Dendritic cell treated with granulocyte-macrophage colony-stimulating factor and Interleukin-4, amounts not matched to agents 40 ng/mL and 50 ng/mL, for 4 days (primary cell): ENCODE measurements around the gene MAPRE3.
"Not testable (repeated sequence)": the region's sequence is repeated elsewhere in the genome, so short reads cannot be mapped to it uniquely, and the experiment has no call there.

Source experiments
- H3K27ac Mint-ChIP-seq: one replicate; pipeline ENCODE4 v1.8.0; 2022; ENCODE audit warnings: mild to moderate bottlenecking, mixed read lengths
- H3K27me3 Mint-ChIP-seq: one replicate; pipeline ENCODE4 v1.8.0; 2022; ENCODE audit warnings: mild to moderate bottlenecking, mixed read lengths
- H3K36me3 Mint-ChIP-seq: one replicate; pipeline ENCODE4 v1.8.0; 2022; ENCODE audit warnings: low read depth, mixed read lengths
- H3K4me1 Mint-ChIP-seq: one replicate; pipeline ENCODE4 v1.8.0; 2022; ENCODE audit warnings: low read depth, mixed read lengths
- H3K4me3 Mint-ChIP-seq: one replicate; pipeline ENCODE4 v1.8.0; 2022; ENCODE audit warnings: mild to moderate bottlenecking, moderate library complexity, mixed read lengths
- H3K9me3 Mint-ChIP-seq: one replicate; pipeline ENCODE4 v1.8.0; 2022; ENCODE audit warnings: mixed read lengths
- intact Hi-C: fragments of 100-400 bp; cut with micrococcal nuclease; formaldehyde crosslinking; loops from one replicate; pipeline ENCODE4 v1.15.0; 2022

The MAPRE3 gene

DNA sequence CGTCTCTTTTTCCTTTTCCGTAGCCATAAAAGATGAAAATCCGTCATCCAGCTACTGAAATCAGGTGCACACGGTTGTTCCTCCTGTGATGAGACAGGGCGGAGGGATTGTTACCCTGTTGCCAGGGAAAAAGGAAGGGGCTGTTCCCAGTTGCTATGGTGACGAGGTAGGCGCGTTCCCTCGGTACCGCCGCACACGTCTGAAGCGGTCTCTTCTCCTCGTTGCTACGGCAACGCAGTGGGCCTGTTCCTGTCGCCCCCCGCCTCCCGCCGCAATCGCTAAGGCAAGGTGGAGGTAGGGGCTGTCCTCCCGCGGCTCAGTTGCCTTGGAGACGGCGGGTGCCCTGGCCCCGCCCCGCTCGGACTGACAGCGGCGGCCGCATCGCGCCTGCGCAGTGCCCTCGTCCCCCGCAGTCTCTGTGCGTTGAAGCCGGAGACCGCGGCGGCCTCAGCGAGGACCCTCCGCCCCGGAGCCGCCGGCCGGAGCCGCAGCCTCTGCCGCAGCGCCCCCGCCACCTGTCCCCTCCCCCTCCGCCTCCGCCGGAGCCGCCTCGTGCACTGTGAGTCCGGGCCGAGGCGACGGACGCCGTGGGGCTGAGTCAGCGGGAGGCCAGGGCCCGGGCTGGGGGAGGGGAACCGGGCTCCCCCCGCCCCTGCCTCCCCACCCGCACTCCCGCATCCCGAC, at the start of gene MAPRE3:
TSS of gene MAPRE3 (plus strand) at position 394 of the 684 bp plus-strand sequence. CDS start 51,582 bp downstream, outside the sequence.
- Mint-ChIP-seq H3K27me3 (peaks cover 28% of the 10 kb centered on the region), H3K4me3 (peak within 1 kb of the TSS; percentile 79), H3K27ac (peak within 1 kb of the TSS; percentile 23), H3K36me3 (no peaks in the 10 kb centered on the region), H3K9me3 (no peaks in the 10 kb centered on the region), H3K4me1 (peaks cover 28% of the 10 kb centered on the region)
- intact Hi-C loops, result no loop called here

DNA sequence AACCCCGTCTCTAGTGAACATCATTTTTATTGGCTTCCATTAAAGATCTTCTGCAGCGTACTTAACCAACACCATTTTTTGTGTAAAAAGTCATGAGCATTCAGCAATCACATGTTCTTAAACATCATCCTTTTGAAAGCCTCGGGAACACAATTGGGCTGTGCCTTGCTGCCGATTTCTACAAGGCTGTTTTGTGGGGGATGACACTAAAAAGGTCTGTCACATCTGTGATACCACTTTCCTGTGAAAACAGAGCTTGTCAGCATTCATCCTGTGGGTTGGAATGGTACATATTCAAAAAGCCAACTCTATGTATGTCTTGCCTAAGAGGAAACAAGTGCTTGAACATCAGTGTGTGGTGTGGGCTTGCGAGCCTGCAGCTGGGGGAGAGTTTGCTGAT, 49.1 kb upstream of the MAPRE3 start:
- Mint-ChIP-seq H3K4me3 (no peak overlapping the region), H3K4me1 (peaks cover 16% of the 10 kb centered on the region), H3K27ac (no peak overlapping the region), H3K36me3 (no peaks in the 10 kb centered on the region), H3K27me3 (peaks cover 4% of the 10 kb centered on the region), H3K9me3 (no peaks in the 10 kb centered on the region)
- intact Hi-C loops, result loop anchor here (5.0 kb wide), 1 partner anchor 74 kb away; the partner anchor contains the start of gene DPYSL5

DNA sequence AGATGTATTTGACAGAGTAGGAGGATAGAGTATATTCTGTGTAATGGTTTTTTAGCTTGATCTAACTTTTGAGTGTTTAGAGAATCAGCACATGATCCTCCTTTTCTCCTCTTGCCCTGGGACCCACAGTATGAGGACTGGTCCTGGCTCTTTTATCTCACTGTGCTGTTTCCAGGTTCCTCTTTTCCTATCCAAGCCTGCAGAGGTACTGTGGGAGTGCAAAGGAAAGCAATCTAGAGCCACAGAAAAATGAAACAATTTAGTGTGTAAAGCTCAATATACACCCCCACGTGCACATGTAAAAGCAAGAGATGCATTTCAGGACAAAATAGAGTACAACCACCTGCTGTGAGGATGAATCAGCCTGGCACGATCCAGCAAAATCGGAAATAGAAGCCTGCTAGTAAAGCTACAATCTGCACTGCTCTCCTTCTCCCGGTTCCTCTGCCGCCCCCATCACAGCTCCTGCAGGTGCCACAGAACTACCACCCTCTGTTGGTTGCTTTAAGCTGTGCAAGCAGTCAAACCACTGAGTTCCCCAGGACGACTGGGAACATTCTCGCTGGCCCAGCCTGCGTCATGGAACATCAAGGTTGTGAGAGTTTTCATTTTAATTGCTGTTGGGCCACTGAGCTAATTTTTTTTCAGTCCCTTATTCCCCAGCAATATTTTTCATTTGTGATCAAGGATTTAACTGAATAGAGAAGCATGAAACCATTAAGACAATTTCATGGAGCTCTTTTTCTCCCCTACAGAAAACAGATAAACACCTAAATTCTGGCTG, 47.8 kb upstream of the MAPRE3 start:
- intact Hi-C loops, result loop anchor here (5.0 kb wide), 1 partner anchor 75 kb away; the partner anchor contains the start of gene DPYSL5
- no peak overlapping the region for H3K4me3 Mint-ChIP-seq
- H3K27me3 Mint-ChIP-seq, result peaks cover 4% of the 10 kb centered on the region
- H3K4me1 Mint-ChIP-seq, result peaks cover 16% of the 10 kb centered on the region
- H3K36me3 Mint-ChIP-seq, result no peaks in the 10 kb centered on the region
- no peak overlapping the region for H3K27ac Mint-ChIP-seq
- no peaks in the 10 kb centered on the region for H3K9me3 Mint-ChIP-seq

DNA sequence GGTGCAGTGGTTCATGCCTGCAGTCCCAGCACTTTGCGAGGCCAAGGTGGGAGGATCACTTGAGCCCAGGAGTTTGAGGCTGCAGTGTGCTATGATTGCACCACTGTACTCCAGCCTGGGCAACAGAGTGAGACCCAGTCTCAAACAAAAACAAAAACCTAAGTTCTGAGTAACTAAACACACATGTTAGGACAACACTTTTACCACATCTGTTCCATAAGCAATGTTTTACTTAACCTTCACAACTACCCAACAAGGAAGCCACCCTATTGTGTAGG, 47.3 kb upstream of the MAPRE3 start:
- H3K9me3 Mint-ChIP-seq, H3K4me3 Mint-ChIP-seq, H3K27me3 Mint-ChIP-seq, H3K27ac Mint-ChIP-seq, H3K36me3 Mint-ChIP-seq: not testable (repeated sequence)
- H3K4me1 Mint-ChIP-seq, result peaks cover 16% of the 10 kb centered on the region
- intact Hi-C loops, result loop anchor here (5.0 kb wide), 1 partner anchor 76 kb away; the partner anchor contains the start of gene DPYSL5

DNA sequence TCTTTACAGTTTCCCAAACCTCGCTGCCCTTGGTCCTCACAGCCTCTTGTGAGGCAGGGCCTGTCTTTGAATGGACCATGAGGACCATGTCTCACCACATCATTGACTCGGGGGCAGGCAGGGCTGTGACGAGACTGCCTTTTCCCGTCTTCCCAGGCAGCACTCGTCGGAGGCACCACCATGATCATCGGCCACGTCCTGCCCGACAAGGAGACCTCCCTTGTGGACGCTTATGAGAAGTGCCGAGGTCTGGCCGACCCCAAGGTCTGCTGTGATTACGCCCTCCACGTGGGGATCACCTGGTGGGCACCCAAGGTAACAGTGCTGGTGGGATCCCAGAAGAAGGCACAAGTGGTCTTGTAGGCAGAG, 45.7 kb upstream of the MAPRE3 start:
- Mint-ChIP-seq H3K4me3 (no peak overlapping the region), H3K27ac (no peak overlapping the region), H3K9me3 (no peaks in the 10 kb centered on the region), H3K4me1 (peaks cover 16% of the 10 kb centered on the region), H3K36me3 (no peaks in the 10 kb centered on the region), H3K27me3 (peaks cover 9% of the 10 kb centered on the region)
- intact Hi-C loops, result loop anchor here (5.0 kb wide), 1 partner anchor 77 kb away; the partner anchor contains the start of gene DPYSL5

DNA sequence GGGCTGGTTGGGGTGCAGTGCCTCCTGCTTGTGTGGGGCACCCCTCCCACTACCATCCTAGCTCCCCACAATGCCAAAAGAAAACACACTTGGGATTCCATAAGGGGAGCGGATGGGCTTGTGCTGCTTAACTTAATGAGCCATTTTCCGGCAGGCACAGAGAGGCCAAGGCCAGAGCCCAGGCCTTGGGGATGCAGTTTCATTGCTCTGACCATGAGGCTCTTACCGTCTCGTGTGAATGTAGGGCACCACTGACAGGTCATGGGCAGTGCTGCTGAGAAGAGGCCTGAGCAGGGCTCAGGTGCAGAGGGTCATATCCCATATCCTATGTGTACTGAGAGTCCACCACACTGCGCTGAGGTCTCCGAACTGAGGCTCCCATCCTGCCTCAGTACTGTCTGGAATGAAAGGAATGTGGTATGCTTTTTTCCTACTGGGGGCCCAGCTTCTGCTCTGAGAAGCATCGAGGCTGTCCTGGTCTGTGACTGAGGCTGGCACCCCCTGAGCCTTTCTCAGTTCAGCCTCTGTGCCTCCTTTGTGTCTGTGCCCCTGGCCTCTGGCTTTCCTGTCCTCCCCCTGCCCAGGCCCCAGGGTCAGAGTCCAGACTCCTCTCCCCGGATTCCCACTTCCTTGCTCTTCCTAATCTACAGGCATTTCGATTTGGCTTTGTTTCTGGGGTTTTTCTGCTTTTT, 45.2 kb upstream of the MAPRE3 start:
- H3K4me1 Mint-ChIP-seq, result peaks cover 16% of the 10 kb centered on the region
- H3K27me3 Mint-ChIP-seq, result peaks cover 9% of the 10 kb centered on the region
- no peaks in the 10 kb centered on the region for H3K36me3 Mint-ChIP-seq
- intact Hi-C loops, result no loop called here
- no peak overlapping the region for H3K4me3 Mint-ChIP-seq
- H3K27ac Mint-ChIP-seq, result no peak overlapping the region
- no peaks in the 10 kb centered on the region for H3K9me3 Mint-ChIP-seq

DNA sequence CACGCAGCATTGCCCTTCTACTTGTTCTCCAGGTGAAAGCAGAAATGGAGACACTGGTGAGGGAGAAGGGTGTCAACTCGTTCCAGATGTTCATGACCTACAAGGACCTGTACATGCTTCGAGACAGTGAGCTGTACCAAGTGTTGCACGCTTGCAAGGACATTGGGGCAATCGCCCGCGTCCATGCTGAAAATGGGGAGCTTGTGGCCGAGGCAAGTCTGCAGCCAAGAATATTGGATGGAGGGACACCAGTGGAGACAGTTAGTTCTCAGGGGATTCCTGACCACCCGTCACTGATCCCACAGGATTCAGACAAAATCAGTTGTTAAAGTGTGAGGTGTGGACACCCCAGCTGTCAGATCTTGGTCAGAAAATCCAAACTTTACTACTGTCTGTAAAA, 43.2 kb upstream of the MAPRE3 start:
- Mint-ChIP-seq H3K4me3 (no peak overlapping the region), H3K27ac (no peak overlapping the region), H3K9me3 (no peaks in the 10 kb centered on the region), H3K27me3 (peaks cover 11% of the 10 kb centered on the region), H3K4me1 (peaks cover 9% of the 10 kb centered on the region), H3K36me3 (no peaks in the 10 kb centered on the region)
- intact Hi-C loops, result no loop called here

DNA sequence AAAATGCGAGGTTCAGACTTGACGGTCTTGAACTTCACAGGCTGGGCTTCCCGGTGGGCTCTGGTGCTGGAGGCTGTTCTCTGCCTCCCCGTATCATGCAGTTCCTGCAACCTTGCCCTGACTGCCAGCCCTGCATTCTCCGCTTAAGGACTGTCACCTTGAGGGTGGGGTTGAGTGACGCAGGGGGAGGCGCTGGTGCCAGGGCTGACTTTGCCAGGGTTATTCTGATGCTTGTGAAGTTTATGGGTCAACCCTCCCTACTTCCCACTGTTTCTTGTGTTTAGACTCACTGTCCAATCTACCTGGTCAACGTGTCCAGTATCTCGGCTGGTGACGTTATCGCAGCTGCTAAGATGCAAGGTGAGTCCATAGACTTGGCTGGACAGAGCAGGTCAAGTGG, 37.5 kb upstream of the MAPRE3 start:
- no peaks in the 10 kb centered on the region for H3K9me3 Mint-ChIP-seq
- H3K27ac Mint-ChIP-seq, result no peak overlapping the region
- intact Hi-C loops, result no loop called here
- no peak overlapping the region for H3K4me3 Mint-ChIP-seq
- peaks cover 24% of the 10 kb centered on the region for H3K27me3 Mint-ChIP-seq
- no peaks in the 10 kb centered on the region for H3K36me3 Mint-ChIP-seq
- no peaks in the 10 kb centered on the region for H3K4me1 Mint-ChIP-seq

DNA sequence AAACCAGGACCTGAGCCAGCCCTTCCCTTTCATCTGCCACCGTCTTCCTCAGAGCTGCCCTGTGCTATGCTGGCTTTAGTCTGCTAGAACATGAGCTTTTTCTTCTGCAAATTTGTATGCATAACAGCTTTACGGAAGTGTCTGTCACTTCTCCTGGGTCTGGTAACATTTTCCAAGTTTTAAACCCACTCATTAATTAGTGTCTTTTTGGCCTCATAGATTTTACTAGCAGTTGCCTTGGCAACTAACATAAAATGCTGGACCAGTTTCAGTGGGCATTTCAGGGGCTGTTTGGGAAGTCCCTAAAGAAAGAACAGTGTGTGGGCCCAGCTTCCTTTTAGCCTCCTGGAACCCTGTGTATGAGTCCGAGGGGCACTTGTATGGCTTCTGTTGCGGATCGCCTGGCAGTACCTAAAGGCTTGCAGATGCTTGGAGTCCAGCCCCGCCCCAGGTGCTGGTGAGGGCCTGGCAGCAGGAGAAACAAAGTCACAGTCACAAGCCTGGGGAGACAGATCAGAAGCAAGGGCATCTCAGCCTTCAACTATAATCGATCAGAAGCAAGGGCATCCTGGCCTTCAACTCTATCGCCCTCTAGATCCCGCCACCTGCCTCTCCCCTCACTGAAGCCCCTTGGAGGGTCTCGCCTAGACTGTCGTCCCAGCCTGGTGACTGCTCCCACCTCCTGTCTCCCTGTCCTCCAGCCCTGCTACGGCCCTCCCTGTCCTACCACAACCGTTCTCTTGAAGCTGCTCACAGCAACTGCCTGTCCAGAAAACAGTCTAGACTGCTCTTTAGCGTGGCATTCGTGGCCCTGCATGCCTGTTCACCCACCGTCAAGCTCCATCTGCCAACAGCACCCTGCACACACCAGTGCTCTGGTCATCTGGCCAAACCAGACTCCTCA, 36.8 kb upstream of the MAPRE3 start:
- no peaks in the 10 kb centered on the region for H3K9me3 Mint-ChIP-seq
- no peaks in the 10 kb centered on the region for H3K36me3 Mint-ChIP-seq
- intact Hi-C loops, result no loop called here
- peaks cover 24% of the 10 kb centered on the region for H3K27me3 Mint-ChIP-seq
- H3K27ac Mint-ChIP-seq, result no peak overlapping the region
- no peak overlapping the region for H3K4me3 Mint-ChIP-seq
- H3K4me1 Mint-ChIP-seq, result no peaks in the 10 kb centered on the region

DNA sequence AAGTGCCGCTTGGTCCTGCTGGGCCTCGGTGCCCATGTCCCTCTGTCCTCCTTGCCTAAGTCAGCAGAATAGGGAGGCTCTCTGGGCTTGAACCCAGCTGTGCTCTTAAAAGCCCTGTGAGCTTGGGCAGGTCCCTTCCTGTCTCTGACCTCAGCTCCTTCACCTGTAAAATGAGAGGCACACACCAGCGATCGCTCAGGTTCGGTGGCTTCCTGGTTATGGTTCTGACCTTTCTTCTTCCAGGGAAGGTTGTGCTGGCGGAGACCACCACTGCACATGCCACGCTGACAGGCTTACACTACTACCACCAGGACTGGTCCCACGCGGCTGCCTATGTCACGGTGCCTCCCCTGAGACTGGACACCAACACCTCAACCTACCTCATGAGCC, 36.1 kb upstream of the MAPRE3 start:
- Mint-ChIP-seq H3K27me3 (peaks cover 22% of the 10 kb centered on the region), H3K9me3 (no peaks in the 10 kb centered on the region), H3K4me3 (no peak overlapping the region), H3K27ac (no peak overlapping the region), H3K36me3 (no peaks in the 10 kb centered on the region), H3K4me1 (no peaks in the 10 kb centered on the region)
- intact Hi-C loops, result no loop called here

DNA sequence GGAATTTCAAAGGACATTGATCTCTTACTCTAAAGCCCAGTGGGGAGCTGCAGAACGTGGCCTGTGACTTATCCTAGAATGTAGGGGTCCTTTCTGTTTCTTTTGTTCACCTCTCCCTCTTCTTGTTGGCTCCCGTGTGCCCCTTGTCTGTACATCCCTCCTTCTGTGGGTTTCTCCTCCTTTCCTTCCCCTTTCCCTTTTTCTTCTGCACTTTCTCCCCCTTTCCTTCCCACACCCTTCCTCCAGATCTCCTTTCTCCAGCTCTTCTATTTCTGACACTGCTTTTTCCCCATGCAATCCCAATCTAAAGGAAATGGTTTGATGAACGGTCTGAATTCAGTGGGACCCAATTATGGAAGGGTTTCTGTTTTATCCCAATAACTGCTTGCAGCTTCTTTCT, 35.5 kb upstream of the MAPRE3 start:
- no peak overlapping the region for H3K4me3 Mint-ChIP-seq
- H3K9me3 Mint-ChIP-seq, result no peaks in the 10 kb centered on the region
- intact Hi-C loops, result no loop called here
- H3K4me1 Mint-ChIP-seq, result no peaks in the 10 kb centered on the region
- peaks cover 20% of the 10 kb centered on the region for H3K27me3 Mint-ChIP-seq
- no peaks in the 10 kb centered on the region for H3K36me3 Mint-ChIP-seq
- H3K27ac Mint-ChIP-seq, result no peak overlapping the region

DNA sequence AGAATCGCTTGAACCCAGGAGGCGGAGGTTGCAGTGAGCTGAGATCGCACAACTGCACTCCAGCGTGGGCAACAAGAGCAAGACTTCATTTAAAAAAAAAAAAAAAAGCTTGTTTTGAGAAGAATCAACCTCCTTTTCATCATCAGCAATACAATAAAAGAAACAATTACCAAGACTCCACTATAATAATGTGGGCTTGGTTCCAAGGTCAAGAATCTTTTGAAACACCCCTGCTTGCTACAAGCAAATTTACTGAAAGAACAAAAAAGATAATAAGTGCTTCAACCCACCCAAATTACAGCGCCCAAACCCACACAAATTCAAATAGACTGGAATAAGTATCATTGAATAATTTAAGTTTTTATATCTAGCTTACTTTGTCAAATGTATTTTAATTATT, 33.6 kb upstream of the MAPRE3 start:
- no peaks in the 10 kb centered on the region for H3K4me1 Mint-ChIP-seq
- H3K27me3 Mint-ChIP-seq, result peaks cover 21% of the 10 kb centered on the region
- intact Hi-C loops, result no loop called here
- no peak overlapping the region for H3K4me3 Mint-ChIP-seq
- H3K9me3 Mint-ChIP-seq, result no peaks in the 10 kb centered on the region
- no peaks in the 10 kb centered on the region for H3K36me3 Mint-ChIP-seq
- no peak overlapping the region for H3K27ac Mint-ChIP-seq

DNA sequence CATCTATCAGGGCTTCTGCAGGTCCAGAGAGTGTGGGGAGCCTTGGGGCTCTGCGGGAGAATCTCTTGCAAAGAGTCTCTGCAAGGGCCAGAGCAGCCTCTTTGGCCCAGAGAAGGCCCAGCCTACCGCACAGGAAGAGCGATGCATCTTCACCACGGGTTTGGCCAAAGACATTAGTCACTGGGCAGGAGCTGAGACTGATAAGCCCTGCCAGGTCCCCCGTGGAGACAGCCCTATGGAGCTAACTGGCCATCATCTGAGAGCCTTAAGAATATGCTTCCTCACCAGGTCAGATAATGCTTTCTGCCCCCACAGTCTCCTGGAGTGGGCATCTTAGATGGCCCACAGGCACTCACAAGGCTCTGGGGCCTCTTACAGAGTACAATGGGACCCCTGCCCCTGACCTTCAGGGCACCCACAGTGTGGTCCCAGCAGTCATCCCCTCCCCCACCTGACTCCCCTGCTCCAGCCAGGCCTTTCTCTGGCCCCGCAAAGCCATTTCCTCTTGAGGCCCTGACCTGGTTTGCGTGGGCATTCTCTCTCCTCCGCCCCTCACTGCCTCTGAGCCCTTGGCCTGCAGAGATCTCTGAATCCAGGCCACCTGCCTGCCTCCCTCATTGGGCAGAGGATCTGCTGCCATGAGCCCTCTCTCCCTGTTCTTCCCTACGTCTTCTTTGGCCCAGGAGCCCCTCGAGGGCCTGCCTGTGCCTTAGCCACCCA, 31.9 kb upstream of the MAPRE3 start:
- no peaks in the 10 kb centered on the region for H3K9me3 Mint-ChIP-seq
- no peak overlapping the region for H3K27ac Mint-ChIP-seq
- peaks cover 6% of the 10 kb centered on the region for H3K4me1 Mint-ChIP-seq

More for the DNA sequence above, 31.9 kb upstream of the MAPRE3 start:
- Mint-ChIP-seq H3K27me3 (peaks cover 29% of the 10 kb centered on the region), H3K4me3 (no peak overlapping the region), H3K36me3 (no peaks in the 10 kb centered on the region)
- intact Hi-C loops, result no loop called here
